ENCODE results near the gene MXI1. TPM values are rescaled to one million over a fixed set of nuclear protein-coding genes. Genes with fewer than 3 reads are reported as not detected.

The MXI1 gene
- total RNA-seq, 1 donor: 8.2 TPM

- TF ChIP-seq, protein P1, sequence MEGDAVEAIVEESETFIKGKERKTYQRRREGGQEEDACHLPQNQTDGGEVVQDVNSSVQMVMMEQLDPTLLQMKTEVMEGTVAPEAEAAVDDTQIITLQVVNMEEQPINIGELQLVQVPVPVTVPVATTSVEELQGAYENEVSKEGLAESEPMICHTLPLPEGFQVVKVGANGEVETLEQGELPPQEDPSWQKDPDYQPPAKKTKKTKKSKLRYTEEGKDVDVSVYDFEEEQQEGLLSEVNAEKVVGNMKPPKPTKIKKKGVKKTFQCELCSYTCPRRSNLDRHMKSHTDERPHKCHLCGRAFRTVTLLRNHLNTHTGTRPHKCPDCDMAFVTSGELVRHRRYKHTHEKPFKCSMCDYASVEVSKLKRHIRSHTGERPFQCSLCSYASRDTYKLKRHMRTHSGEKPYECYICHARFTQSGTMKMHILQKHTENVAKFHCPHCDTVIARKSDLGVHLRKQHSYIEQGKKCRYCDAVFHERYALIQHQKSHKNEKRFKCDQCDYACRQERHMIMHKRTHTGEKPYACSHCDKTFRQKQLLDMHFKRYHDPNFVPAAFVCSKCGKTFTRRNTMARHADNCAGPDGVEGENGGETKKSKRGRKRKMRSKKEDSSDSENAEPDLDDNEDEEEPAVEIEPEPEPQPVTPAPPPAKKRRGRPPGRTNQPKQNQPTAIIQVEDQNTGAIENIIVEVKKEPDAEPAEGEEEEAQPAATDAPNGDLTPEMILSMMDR (IDR thresholded peaks at IDR 0.05; ENCODE audit: insufficient read depth, low read depth, low read length): no peak
- H3K4me3 ChIP-seq (ENCODE audit: low read depth, low read length): no peak overlapping the region
- no peak for DNase-seq (ENCODE audit: low read depth)
Measured at GRCh38 chr10:110171032-110171431, 36.4 kb upstream of the MXI1 start.

- DNase-seq (ENCODE audit: low read depth): no peak
- TF ChIP-seq, protein P1 (IDR thresholded peaks at IDR 0.05; ENCODE audit: insufficient read depth, low read depth, low read length): no peak
- no peak overlapping the region for H3K4me3 ChIP-seq (ENCODE audit: low read depth, low read length)
Measured at GRCh38 chr10:110172155-110172554, 35.2 kb upstream of the MXI1 start.

DNA sequence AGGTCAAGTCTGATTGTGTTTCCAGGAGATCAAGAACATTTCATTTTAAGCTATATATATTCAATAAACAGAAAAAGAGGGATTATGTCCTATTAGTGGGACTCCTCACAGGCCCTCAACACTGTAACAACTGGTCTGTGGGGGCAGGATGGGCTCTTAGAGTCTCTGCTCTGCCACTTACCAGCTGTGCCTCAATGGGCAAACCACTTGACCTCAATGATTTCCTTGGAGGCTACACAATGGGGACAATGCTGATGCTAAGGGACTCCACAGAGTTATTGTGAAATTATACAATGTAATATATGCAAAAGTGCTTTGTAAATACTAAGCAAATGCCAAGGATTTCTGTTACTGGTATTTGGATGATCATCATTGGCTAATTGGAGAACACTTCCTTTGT is 33.2 kb upstream of the MXI1 start:
- no peak overlapping the region for H3K4me3 ChIP-seq (ENCODE audit: low read depth, low read length)
- no peak for DNase-seq (ENCODE audit: low read depth)
- TF ChIP-seq, protein P1 (IDR thresholded peaks at IDR 0.05; ENCODE audit: insufficient read depth, low read depth, low read length): no peak

GRCh38 chr10:110174816-110175215 is 32.6 kb upstream of the MXI1 start:
- TF ChIP-seq, protein P1 (IDR thresholded peaks at IDR 0.05; ENCODE audit: insufficient read depth, low read depth, low read length): no peak
- H3K4me3 ChIP-seq (ENCODE audit: low read depth, low read length): no peak overlapping the region
- DNase-seq (ENCODE audit: low read depth): no peak

DNA sequence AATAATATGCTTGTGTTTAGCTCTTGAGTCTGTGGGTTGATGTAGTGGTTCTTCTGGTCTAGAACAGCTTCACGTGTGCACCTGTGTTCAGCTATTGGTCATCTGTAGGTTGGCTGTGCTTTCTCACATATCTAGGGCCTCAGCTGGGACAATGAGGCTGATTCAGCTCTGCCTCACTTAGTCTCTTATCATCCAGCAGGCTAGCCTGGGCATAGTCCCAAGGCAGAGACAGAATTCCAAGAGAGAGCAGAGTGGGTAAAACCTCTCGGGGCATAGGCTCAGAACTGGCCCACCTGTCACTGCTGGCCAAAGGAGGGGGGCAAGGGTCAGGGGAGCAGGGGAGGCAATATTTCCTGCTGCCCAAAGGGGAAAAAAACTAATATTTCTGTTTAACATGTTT is 32.0 kb upstream of the MXI1 start:
- H3K4me3 ChIP-seq (ENCODE audit: low read depth, low read length): no peak overlapping the region
- no peak for DNase-seq (ENCODE audit: low read depth)
- TF ChIP-seq, protein P1 (IDR thresholded peaks at IDR 0.05; ENCODE audit: insufficient read depth, low read depth, low read length): no peak

GRCh38 chr10:110176141-110177030 is 31.0 kb upstream of the MXI1 start:
- H3K4me3 ChIP-seq (ENCODE audit: low read depth, low read length): no peak overlapping the region
- DNase-seq (ENCODE audit: low read depth): no peak
- TF ChIP-seq, protein P1 (IDR thresholded peaks at IDR 0.05; ENCODE audit: insufficient read depth, low read depth, low read length): no peak
